ENCODE data around the gene GTF2E1.
"Not testable (repeated sequence)": the region's sequence is repeated elsewhere in the genome, so short reads cannot be mapped to it uniquely, and the experiment has no call there.

DNA sequence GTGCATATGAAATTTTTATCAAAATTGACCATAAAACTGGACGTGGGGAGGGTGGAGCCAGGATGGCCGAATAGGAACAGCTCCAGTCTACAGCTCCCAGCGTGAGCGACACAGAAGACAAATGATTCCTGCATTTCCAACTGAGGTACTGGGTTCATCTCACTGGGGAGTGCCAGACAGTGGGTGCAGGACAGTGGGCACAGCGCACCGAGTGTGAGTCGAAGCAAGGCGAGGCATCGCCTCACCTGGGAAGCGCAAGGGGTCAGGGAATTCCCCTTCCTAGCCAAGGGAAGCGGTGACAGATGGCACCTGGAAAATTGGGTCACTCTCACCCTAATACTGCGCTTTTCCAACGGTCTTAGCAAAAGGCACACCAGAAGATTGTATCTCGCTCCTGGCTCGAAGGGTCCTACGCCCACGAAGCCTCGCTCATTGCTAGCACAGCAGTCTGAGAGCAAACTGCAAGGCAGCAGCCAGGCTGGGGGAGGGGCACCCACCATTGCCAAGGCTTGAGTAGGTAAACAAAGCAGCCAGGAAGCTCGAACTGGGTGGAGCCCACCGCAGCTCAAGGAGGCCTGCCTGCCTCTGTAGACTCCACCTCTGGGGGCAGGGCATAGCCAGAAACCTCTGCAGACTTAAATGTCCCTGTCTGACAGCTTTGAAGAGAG is 23.2 kb upstream of the GTF2E1 start:
- TF ChIP-seq, protein P1, sequence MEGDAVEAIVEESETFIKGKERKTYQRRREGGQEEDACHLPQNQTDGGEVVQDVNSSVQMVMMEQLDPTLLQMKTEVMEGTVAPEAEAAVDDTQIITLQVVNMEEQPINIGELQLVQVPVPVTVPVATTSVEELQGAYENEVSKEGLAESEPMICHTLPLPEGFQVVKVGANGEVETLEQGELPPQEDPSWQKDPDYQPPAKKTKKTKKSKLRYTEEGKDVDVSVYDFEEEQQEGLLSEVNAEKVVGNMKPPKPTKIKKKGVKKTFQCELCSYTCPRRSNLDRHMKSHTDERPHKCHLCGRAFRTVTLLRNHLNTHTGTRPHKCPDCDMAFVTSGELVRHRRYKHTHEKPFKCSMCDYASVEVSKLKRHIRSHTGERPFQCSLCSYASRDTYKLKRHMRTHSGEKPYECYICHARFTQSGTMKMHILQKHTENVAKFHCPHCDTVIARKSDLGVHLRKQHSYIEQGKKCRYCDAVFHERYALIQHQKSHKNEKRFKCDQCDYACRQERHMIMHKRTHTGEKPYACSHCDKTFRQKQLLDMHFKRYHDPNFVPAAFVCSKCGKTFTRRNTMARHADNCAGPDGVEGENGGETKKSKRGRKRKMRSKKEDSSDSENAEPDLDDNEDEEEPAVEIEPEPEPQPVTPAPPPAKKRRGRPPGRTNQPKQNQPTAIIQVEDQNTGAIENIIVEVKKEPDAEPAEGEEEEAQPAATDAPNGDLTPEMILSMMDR (IDR thresholded peaks at IDR 0.05 in 2 of 3, conservative IDR thresholded peaks at IDR 0.05 in 1 of 3; ENCODE audit: control insufficient read depth in 2 of 3, extremely low read depth in 1 of 3, insufficient read depth in 1 of 3, low read depth in 3 of 3, low read length in 3 of 3) = not testable (repeated sequence)
- TF ChIP-seq ZNF274 (IDR thresholded peaks at IDR 0.05; ENCODE audit: insufficient read depth, insufficient read length); GATAD2B (conservative IDR thresholded peaks at IDR 0.05; ENCODE audit: low read depth); SUZ12 (IDR thresholded peaks at IDR 0.05; ENCODE audit: unreplicated experiment); KDM1A (IDR thresholded peaks at IDR 0.05; ENCODE audit: borderline replicate concordance); SP1 (IDR thresholded peaks at IDR 0.05; ENCODE audit: low read depth, low read length): not testable (repeated sequence)
- TF ChIP-seq, protein P2, sequence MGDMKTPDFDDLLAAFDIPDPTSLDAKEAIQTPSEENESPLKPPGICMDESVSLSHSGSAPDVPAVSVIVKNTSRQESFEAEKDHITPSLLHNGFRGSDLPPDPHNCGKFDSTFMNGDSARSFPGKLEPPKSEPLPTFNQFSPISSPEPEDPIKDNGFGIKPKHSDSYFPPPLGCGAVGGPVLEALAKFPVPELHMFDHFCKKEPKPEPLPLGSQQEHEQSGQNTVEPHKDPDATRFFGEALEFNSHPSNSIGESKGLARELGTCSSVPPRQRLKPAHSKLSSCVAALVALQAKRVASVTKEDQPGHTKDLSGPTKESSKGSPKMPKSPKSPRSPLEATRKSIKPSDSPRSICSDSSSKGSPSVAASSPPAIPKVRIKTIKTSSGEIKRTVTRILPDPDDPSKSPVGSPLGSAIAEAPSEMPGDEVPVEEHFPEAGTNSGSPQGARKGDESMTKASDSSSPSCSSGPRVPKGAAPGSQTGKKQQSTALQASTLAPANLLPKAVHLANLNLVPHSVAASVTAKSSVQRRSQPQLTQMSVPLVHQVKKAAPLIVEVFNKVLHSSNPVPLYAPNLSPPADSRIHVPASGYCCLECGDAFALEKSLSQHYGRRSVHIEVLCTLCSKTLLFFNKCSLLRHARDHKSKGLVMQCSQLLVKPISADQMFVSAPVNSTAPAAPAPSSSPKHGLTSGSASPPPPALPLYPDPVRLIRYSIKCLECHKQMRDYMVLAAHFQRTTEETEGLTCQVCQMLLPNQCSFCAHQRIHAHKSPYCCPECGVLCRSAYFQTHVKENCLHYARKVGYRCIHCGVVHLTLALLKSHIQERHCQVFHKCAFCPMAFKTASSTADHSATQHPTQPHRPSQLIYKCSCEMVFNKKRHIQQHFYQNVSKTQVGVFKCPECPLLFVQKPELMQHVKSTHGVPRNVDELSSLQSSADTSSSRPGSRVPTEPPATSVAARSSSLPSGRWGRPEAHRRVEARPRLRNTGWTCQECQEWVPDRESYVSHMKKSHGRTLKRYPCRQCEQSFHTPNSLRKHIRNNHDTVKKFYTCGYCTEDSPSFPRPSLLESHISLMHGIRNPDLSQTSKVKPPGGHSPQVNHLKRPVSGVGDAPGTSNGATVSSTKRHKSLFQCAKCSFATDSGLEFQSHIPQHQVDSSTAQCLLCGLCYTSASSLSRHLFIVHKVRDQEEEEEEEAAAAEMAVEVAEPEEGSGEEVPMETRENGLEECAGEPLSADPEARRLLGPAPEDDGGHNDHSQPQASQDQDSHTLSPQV (IDR thresholded peaks at IDR 0.05) = not testable (repeated sequence)
